ENCODE measurements around the gene REN. TPM values are rescaled to one million over a fixed set of nuclear protein-coding genes. Genes with fewer than 3 reads are reported as not detected.
A peak's percentile ranks its signal among the peaks of the same experiment; 100 is the strongest.

The REN gene
- total RNA-seq, 3 donors from 2014 or later: 0.26 to 0.87 TPM; not detected in 1

GRCh38 chr1:204130178-204130577, 36.0 kb downstream of the REN start:
- no peaks in the 10 kb centered on the region for H3K36me3 ChIP-seq (ENCODE audit: low read depth)
- H3K4me3 ChIP-seq: no peak overlapping the region
- no peaks in the 10 kb centered on the region for H3K9me3 ChIP-seq
- intact Hi-C loops (cut with DNase I, micrococcal nuclease): no loop called here
- DNase-seq (no peak), ATAC-seq (peak; percentile 9)
- H3K4me1 ChIP-seq (ENCODE audit: low read depth): no peaks in the 10 kb centered on the region
- TF ChIP-seq CTCF (IDR thresholded peaks at IDR 0.05): no peak

DNA sequence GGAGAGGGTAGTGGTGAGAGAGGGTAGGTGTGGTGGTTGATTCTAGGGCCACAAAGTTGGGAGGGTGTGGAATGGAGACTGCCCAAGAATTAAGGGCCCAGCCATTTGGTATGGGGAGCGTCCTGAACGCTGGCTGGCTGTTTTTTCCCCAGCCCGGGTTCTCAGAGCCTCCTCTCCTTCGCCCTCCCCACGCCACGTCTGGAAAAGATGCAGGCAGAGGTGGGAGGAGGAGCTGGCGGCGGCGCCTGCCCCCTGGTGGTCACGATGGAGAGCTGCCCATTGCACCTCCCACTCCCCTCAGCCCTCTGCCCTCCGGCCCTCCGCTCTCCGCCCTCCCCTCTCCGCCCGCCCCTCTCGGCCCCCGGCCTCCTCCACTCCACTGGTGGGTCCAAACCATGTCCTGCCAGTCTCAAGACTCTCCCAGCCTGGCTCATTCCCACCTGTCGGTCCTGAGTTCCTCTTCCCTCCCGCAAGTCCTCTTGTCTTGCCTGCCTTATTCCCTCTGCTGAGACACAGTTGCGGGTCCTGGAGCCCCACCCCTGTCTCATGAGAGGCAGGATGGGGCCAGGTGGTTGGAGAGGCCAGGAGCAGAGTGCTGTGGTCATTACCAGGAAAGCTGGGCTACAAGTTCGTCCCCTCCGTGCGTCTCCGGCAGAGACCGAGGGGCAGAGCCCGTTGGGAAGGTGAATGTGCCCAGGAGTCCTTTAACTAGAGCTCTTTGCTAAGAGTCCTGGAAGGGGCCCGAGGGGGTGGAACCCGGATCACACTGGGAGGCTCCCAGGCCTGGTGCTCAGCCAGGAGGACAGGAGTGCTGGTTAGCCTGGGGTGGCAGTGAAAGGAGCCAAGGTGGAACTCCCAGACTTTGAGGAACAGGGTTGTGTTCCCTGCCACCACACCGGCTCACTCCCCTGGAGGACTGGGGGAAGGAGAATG, 36.9 kb downstream of the REN start:
- Histone ChIP-seq H3K4me1 (ENCODE audit: low read depth) (no peaks in the 10 kb centered on the region), H3K9me3 (no peaks in the 10 kb centered on the region), H3K36me3 (ENCODE audit: low read depth) (no peaks in the 10 kb centered on the region), H3K4me3 (no peak overlapping the region)
- ATAC-seq (peak; percentile 90), DNase-seq (peak; percentile 61 to 79 (median 71))
- intact Hi-C loops (cut with DNase I, micrococcal nuclease): loop anchor here (5.0 to 10.0 kb wide), 3 partner anchors 54 to 267 kb away; partner anchors contain the start of genes SNRPE (in 1 of the 2) and SOX13 (in 1 of the 2)
- peak; percentile 69 for TF ChIP-seq CTCF (IDR thresholded peaks at IDR 0.05)

DNA sequence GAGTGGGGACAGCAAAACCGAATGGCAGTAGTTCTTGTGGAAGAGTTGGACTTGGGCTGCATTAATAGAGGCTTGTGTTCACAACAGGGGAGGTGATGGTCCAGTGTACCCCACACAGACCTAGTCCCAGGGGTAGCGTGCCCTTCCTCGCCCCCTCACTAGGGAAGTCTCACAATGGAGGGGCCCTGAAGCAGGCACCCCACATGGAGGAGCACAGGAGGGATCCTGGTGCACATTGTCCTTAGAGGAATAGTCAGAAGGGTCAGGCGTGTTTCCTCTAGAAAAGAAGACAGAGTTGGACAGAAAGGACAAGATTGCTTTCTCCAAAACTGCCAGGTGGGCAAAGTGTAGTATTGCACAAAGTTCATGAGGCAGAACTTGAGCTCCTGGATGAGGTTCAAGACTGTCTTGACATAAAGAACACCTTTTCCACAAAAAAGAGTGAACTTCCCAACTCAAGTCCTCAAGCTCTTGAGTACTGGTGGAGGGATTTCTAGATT, 37.6 kb downstream of the REN start:
- intact Hi-C loops (cut with DNase I, micrococcal nuclease): loop anchor here (5.0 to 10.0 kb wide), 3 partner anchors 54 to 266 kb away; partner anchors contain the start of genes SNRPE (in 1 of the 2) and SOX13 (in 1 of the 2)
- no peak for TF ChIP-seq CTCF (IDR thresholded peaks at IDR 0.05)
- Histone ChIP-seq H3K9me3 (no peaks in the 10 kb centered on the region), H3K4me3 (no peak overlapping the region), H3K4me1 (ENCODE audit: low read depth) (no peaks in the 10 kb centered on the region), H3K36me3 (ENCODE audit: low read depth) (no peaks in the 10 kb centered on the region)
- DNase-seq: no peak
- ATAC-seq: no peak

GRCh38 chr1:204127597-204128242, 38.4 kb downstream of the REN start:
- Histone ChIP-seq H3K4me3 (no peak overlapping the region), H3K36me3 (ENCODE audit: low read depth) (no peaks in the 10 kb centered on the region), H3K4me1 (ENCODE audit: low read depth) (no peaks in the 10 kb centered on the region), H3K9me3 (no peaks in the 10 kb centered on the region)
- intact Hi-C loops (cut with DNase I, micrococcal nuclease): loop anchor here (5.0 to 10.0 kb wide), 3 partner anchors 53 to 265 kb away; partner anchors contain the start of genes SNRPE (in 1 of the 2) and SOX13 (in 1 of the 2)
- TF ChIP-seq CTCF (IDR thresholded peaks at IDR 0.05): peak; percentile 90
- ATAC-seq: peak; percentile 67
- DNase-seq: peak in 2 of 3 donors; percentile 67 to 69

DNA sequence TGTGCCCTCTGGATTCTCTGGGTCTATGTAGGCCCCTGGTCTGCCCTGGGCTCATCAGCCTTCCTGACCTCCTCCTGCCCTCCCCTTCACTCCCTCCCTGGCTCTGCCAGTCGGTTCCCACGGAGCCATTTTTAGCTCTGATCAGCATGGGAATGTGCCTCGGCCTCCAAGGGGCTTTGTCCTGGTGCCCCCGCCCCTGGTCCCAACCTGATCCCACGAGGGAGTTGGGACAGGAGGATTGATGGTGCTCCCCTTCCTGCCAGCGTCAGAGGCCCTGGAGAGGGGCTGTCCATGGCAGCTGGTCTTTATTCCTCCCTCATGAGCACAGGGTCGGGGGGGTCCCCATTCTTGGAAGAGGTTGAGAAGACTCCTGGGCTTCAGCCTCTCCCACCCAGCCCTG, 39.2 kb downstream of the REN start:
- H3K36me3 ChIP-seq (ENCODE audit: low read depth): no peaks in the 10 kb centered on the region
- H3K9me3 ChIP-seq: no peaks in the 10 kb centered on the region
- no peak for TF ChIP-seq CTCF (IDR thresholded peaks at IDR 0.05)
- no peak for ATAC-seq
- intact Hi-C loops (cut with DNase I, micrococcal nuclease): loop anchor here (5.0 to 10.0 kb wide), 3 partner anchors 52 to 265 kb away; partner anchors contain the start of genes SNRPE (in 1 of the 2) and SOX13 (in 1 of the 2)
- no peak for DNase-seq
- no peaks in the 10 kb centered on the region for H3K4me1 ChIP-seq (ENCODE audit: low read depth)
- H3K4me3 ChIP-seq: no peak overlapping the region
